H1 (cell line): Measurements from ENCODE around the gene ADAM23. TPM values are rescaled to one million over a fixed set of nuclear protein-coding genes. Genes with fewer than 3 reads are reported as not detected.

Source experiments
- CTCF ChIA-PET: fragments of 300-600 bp; sonication (Branson Sonifier 250); formaldehyde crosslinking; loops from one replicate; lab custom pipeline; 2021; ENCODE audit not compliant: partially characterized antibody; lab: Charles Lee
- POLR2A ChIA-PET: fragments of 300-600 bp; sonication (Branson Sonifier 250); formaldehyde crosslinking; loops from one replicate; lab custom pipeline; 2021; ENCODE audit warnings: inconsistent platforms; ENCODE audit not compliant: partially characterized antibody; lab: Charles Lee
- DNase-seq, 2 experiments: peaks; one replicate each; pipeline versions ENCODE4 v3.0.0 to v3.0.0-alpha.2; 2010 to 2022; ENCODE audit warnings: low spot score in 2 of 2, low read depth in 1 of 2, mixed read lengths in 1 of 2
- FAIRE-seq: peaks from 2 replicates; lab custom pipeline; 2011; peaks lifted over from hg19 to GRCh38; lab: Jason Lieb, UNC
- H2AFZ ChIP-seq: 2 replicates; pipeline ENCODE4 v1.8.1; 2012; ENCODE audit warnings: low read length, inconsistent platforms
- H2AK5ac ChIP-seq: 2 replicates; pipeline ENCODE4 v1.6.1; 2013; ENCODE audit warnings: low read depth, low read length
- H2BK120ac ChIP-seq: replicated peaks from 2 replicates; pipeline ENCODE3; 2013; ENCODE audit warnings: low read depth, low read length, inconsistent platforms
- H2BK12ac ChIP-seq: 2 replicates; pipeline ENCODE4 v1.6.1; 2013; ENCODE audit warnings: low read depth, low read length
- H2BK15ac ChIP-seq: 2 replicates; pipeline ENCODE4 v1.6.1; 2013; ENCODE audit warnings: low read length
- H2BK20ac ChIP-seq: 2 replicates; pipeline ENCODE4 v1.6.1; 2013; ENCODE audit warnings: low read length
- H2BK5ac ChIP-seq: 2 replicates; pipeline ENCODE4 v1.6.1; 2013; ENCODE audit warnings: low read depth, low read length
- H3K14ac ChIP-seq: 2 replicates; pipeline ENCODE4 v1.6.1; 2013; ENCODE audit warnings: inconsistent platforms; ENCODE audit not compliant: insufficient read length
- H3K18ac ChIP-seq: 2 replicates; pipeline ENCODE4 v1.6.1; 2013; ENCODE audit warnings: low read length; ENCODE audit errors: extremely low read depth
- H3K23ac ChIP-seq: 2 replicates; pipeline ENCODE4 v1.6.1; 2013; ENCODE audit warnings: inconsistent platforms; ENCODE audit not compliant: insufficient read length
- H3K23me2 ChIP-seq: 2 replicates; pipeline ENCODE4 v1.6.1; 2013; ENCODE audit warnings: low read depth, low read length
- H3K27ac ChIP-seq: 2 replicates; pipeline ENCODE4 v1.6.1; 2011; ENCODE audit warnings: low read depth, low read length, inconsistent platforms
- H3K27me3 ChIP-seq, 4 experiments: replicated peaks in 1 of 4; 1 replicate in 1 of 4; 2 replicates in 3 of 4; pipeline versions ENCODE4 v1.6.1 to v1.8.1; 2011 to 2013; ENCODE audit warnings: low read length in 3 of 4, mild to moderate bottlenecking in 3 of 4, inconsistent platforms in 2 of 4, mixed read lengths in 2 of 4, moderate library complexity in 1 of 4; ENCODE audit not compliant: control insufficient read depth in 3 of 4, insufficient read depth in 3 of 4; ENCODE audit errors: extremely low read depth in 1 of 4
- H3K36me3 ChIP-seq, 4 experiments: 2 replicates each; pipeline versions ENCODE4 v1.6.1 to v1.8.1; 2011 to 2013; ENCODE audit warnings: mild to moderate bottlenecking in 4 of 4, low read length in 3 of 4, moderate library complexity in 2 of 4, control low read depth in 1 of 4, inconsistent platforms in 1 of 4; ENCODE audit not compliant: insufficient read depth in 4 of 4, control insufficient read depth in 2 of 4
- H3K4ac ChIP-seq: replicated peaks from 2 replicates; pipeline ENCODE3; 2013; ENCODE audit warnings: low read length, low read depth, mixed read lengths, inconsistent platforms; ENCODE audit not compliant: insufficient read length
- H3K4me1 ChIP-seq, 4 experiments: replicated peaks in 1 of 4; 1 replicate in 1 of 4; 2 replicates in 3 of 4; pipeline versions ENCODE4 v1.6.1 to v1.8.1; 2011 to 2013; ENCODE audit warnings: low read length in 3 of 4, inconsistent platforms in 2 of 4, mixed read lengths in 1 of 4; ENCODE audit not compliant: insufficient read depth in 4 of 4, control insufficient read depth in 3 of 4
- H3K4me2 ChIP-seq, 2 experiments: 2 replicates each; pipeline versions ENCODE4 v1.6.1 to v1.8.1; 2011 to 2013; ENCODE audit warnings: low read depth in 2 of 2, low read length in 2 of 2, control low read depth in 1 of 2, inconsistent platforms in 1 of 2, mild to moderate bottlenecking in 1 of 2; ENCODE audit not compliant: insufficient read depth in 1 of 2
- H3K4me3 ChIP-seq, 4 experiments: fragments of 200-600, 300-600 bp in 1 of 4; sonication (generic), shearing (Covaris generic), sonication (Bioruptor Twin) in 1 of 4; 2 replicates each; pipeline versions ENCODE4 v1.5.1 to v1.8.1; 2011 to 2016; ENCODE audit warnings: low read length in 4 of 4, low read depth in 3 of 4, control low read depth in 2 of 4, inconsistent platforms in 2 of 4, mild to moderate bottlenecking in 2 of 4, mixed read lengths in 1 of 4, moderate library complexity in 1 of 4; ENCODE audit not compliant: insufficient read depth in 2 of 4; ENCODE audit errors: extremely low read depth in 1 of 4
- H3K56ac ChIP-seq: replicated peaks from 2 replicates; pipeline ENCODE3; 2013; ENCODE audit warnings: low read depth, mild to moderate bottlenecking, mixed read lengths, low read length, inconsistent platforms; ENCODE audit not compliant: insufficient read length
- H3K79me1 ChIP-seq: 2 replicates; pipeline ENCODE4 v1.6.1; 2013; ENCODE audit warnings: low read depth, low read length, control low read depth
- H3K79me2 ChIP-seq, 2 experiments: 2 replicates each; pipeline versions ENCODE4 v1.6.1 to v1.8.1; 2012 to 2013; ENCODE audit warnings: low read length in 2 of 2, mild to moderate bottlenecking in 2 of 2, inconsistent platforms in 1 of 2; ENCODE audit not compliant: insufficient read depth in 2 of 2, control insufficient read depth in 1 of 2
- H3K9ac ChIP-seq, 4 experiments: replicated peaks in 1 of 4; 1 replicate in 1 of 4; 2 replicates in 3 of 4; pipeline versions ENCODE4 v1.6.1 to v1.8.1; 2011 to 2013; ENCODE audit warnings: low read depth in 3 of 4, low read length in 3 of 4, control low read depth in 2 of 4, mild to moderate bottlenecking in 2 of 4, moderate library complexity in 2 of 4, inconsistent platforms in 1 of 4; ENCODE audit errors: extremely low read depth in 1 of 4
- H3K9me3 ChIP-seq, 2 experiments: 2 replicates each; pipeline versions ENCODE4 v1.6.1 to v1.8.1; 2012 to 2013; ENCODE audit warnings: mild to moderate bottlenecking in 2 of 2, moderate library complexity in 2 of 2, control low read depth in 1 of 2, inconsistent platforms in 1 of 2, low read depth in 1 of 2, low read length in 1 of 2, mixed read lengths in 1 of 2; ENCODE audit not compliant: insufficient read depth in 2 of 2
- H4K20me1 ChIP-seq, 2 experiments: replicated peaks in 1 of 2; 2 replicates each; pipeline versions ENCODE3 to v1.8.1; 2011 to 2013; ENCODE audit warnings: inconsistent platforms in 2 of 2, low read length in 2 of 2, mild to moderate bottlenecking in 1 of 2; ENCODE audit not compliant: insufficient read depth in 2 of 2, control insufficient read depth in 1 of 2
- H4K5ac ChIP-seq: 2 replicates; pipeline ENCODE4 v1.6.1; 2013; ENCODE audit warnings: low read length, low read depth, mixed read lengths, inconsistent platforms; ENCODE audit not compliant: insufficient read length
- H4K8ac ChIP-seq: 2 replicates; pipeline ENCODE4 v1.8.0; 2013; ENCODE audit warnings: mild to moderate bottlenecking, moderate library complexity, low read length, inconsistent platforms; ENCODE audit not compliant: insufficient read depth; ENCODE audit errors: extremely low read depth
- H4K91ac ChIP-seq: replicated peaks from 2 replicates; pipeline ENCODE3; 2013; ENCODE audit warnings: low read length, mixed read lengths, inconsistent platforms; ENCODE audit not compliant: insufficient read length
- ATF3 ChIP-seq: IDR thresholded peaks from 2 replicates; pipeline ENCODE4 v1.6.1; 2011; ENCODE audit warnings: low read depth, mild to moderate bottlenecking, low read length; ENCODE audit not compliant: insufficient read depth
- BCL11A ChIP-seq, 2 experiments: IDR thresholded peaks; one replicate each; pipeline ENCODE4 v1.6.1; 2011; ENCODE audit warnings: low read depth in 2 of 2, low read length in 2 of 2, mild to moderate bottlenecking in 2 of 2
- CHD2 ChIP-seq: IDR thresholded peaks from 2 replicates; pipeline ENCODE4 v1.6.1; 2012; ENCODE audit warnings: low read length, improper control_type of control experiment
- CTBP2 ChIP-seq: IDR thresholded peaks from 2 replicates; pipeline ENCODE4 v1.7.0; 2011; ENCODE audit warnings: borderline replicate concordance, mild to moderate bottlenecking, moderate library complexity, mixed read lengths, low read length; ENCODE audit not compliant: insufficient read depth, insufficient read length
- EGR1 ChIP-seq: IDR thresholded peaks from 2 replicates; pipeline ENCODE4 v1.6.1; 2011; ENCODE audit warnings: low read depth, low read length, borderline replicate concordance
- EZH2 ChIP-seq: fragments of 200-600 bp; sonication (generic); IDR thresholded peaks from 2 replicates; pipeline ENCODE4 v1.7.1; 2012; ENCODE audit warnings: low read depth, mild to moderate bottlenecking, moderate library complexity, low read length, inconsistent platforms; ENCODE audit not compliant: severe bottlenecking
- GTF2F1 ChIP-seq: IDR thresholded peaks from 2 replicates; pipeline ENCODE4 v1.6.1; 2012; ENCODE audit warnings: low read depth, low read length, improper control_type of control experiment, borderline replicate concordance
- KDM1A ChIP-seq: fragments of 200-600, 300-600 bp; sonication (generic); IDR thresholded peaks from 2 replicates; pipeline ENCODE4 v1.7.1; 2016; ENCODE audit warnings: mild to moderate bottlenecking, low read length, borderline replicate concordance
- POLR2AphosphoS5 ChIP-seq: IDR thresholded peaks from 2 replicates; pipeline ENCODE4 v1.6.1; 2011; ENCODE audit warnings: low read depth, low read length
- POU5F1 ChIP-seq: IDR thresholded peaks from 2 replicates; pipeline ENCODE4 v1.6.1; 2011; ENCODE audit warnings: low read depth, mild to moderate bottlenecking, low read length, moderate library complexity
- RAD21 ChIP-seq, 2 experiments: IDR thresholded peaks in 1 of 2; conservative IDR thresholded peaks in 1 of 2; 2 replicates each; pipeline ENCODE4 v1.6.1; 2011; ENCODE audit warnings: low read depth in 2 of 2, low read length in 2 of 2, improper control_type of control experiment in 1 of 2, inconsistent platforms in 1 of 2, mild to moderate bottlenecking in 1 of 2, moderate library complexity in 1 of 2
- SIN3A ChIP-seq, 2 experiments: IDR thresholded peaks in 1 of 2; conservative IDR thresholded peaks in 1 of 2; 2 replicates each; pipeline ENCODE4 v1.6.1; 2011 to 2012; ENCODE audit warnings: low read length in 2 of 2, improper control_type of control experiment in 1 of 2, low read depth in 1 of 2, mild to moderate bottlenecking in 1 of 2
- TEAD4 ChIP-seq: IDR thresholded peaks from 2 replicates; pipeline ENCODE4 v1.6.1; 2012; ENCODE audit warnings: low read depth, low read length, inconsistent platforms, mixed read lengths
- WGBS, 2 experiments: shearing (Covaris generic) in 1 of 2; methylation state at CpG; one replicate each; pipeline versions ENCODE4 v1.1.6 to v1.1.7; 2013 to 2015; ENCODE audit warnings: low lambda C conversion rate in 2 of 2, mixed read lengths in 2 of 2, inconsistent platforms in 1 of 2, low coverage in 1 of 2, missing lambda C conversion rate in 1 of 2; ENCODE audit not compliant: insufficient replicate concordance in 2 of 2, insufficient coverage in 1 of 2, insufficient read length in 1 of 2; ENCODE audit errors: extremely low coverage in 1 of 2, missing lambda C conversion rate in 1 of 2; 5-methylcytosine and 5-hydroxymethylcytosine counted together
- polyA plus RNA-seq, 7 experiments: library from polyadenylated mRNA; depleted of rRNA in 3 of 7; stranded (reverse) in 5 of 7; unstranded in 2 of 7; fragments of >200 nt in 5 of 7; fragments of 200-250 nt in 2 of 7; gene quantifications; 1 replicate in 5 of 7; 2 replicates in 1 of 7; 4 replicates in 1 of 7; pipeline versions ENCODE4 v1.2.1 to v1.2.3, GENCODE V29; 2011 to 2013; ENCODE audit warnings: missing spikeins in 2 of 7, mixed read lengths in 2 of 7
- total RNA-seq: library from RNA; stranded (reverse); fragmentation: NEBNext Ultra II Directional; extraction: Animal tissue kit (Norgen Biotek cat#: 25700); gene quantifications from 2 replicates; pipeline ENCODE4 v1.2.1, GENCODE V29; 2021

Gene ADAM23
- total and polyA plus RNA-seq, 2 of the 8 experiments (the other 6 are each of a cell fraction or from before 2014, with no cell fraction given), result 9.9 to 20.8 TPM

GRCh38 chr2:206558492-206558891 is 115.2 kb downstream of the ADAM23 start:
- no peaks in the 10 kb centered on the region for H3K4me1 ChIP-seq
- no peak overlapping the region for H3K4me3 ChIP-seq
- no peak overlapping the region for H3K23ac ChIP-seq
- no peaks in the 10 kb centered on the region for H3K36me3 ChIP-seq
- H4K5ac ChIP-seq, result no peak overlapping the region
- no peak overlapping the region for H2BK12ac ChIP-seq
- no peak overlapping the region for H3K14ac ChIP-seq
- H3K23me2 ChIP-seq, result no peaks in the 10 kb centered on the region
- no peaks in the 10 kb centered on the region for H3K9me3 ChIP-seq
- H2BK15ac ChIP-seq, result no peak overlapping the region
- no peak overlapping the region for H3K9ac ChIP-seq
- FAIRE-seq (no peak), DNase-seq (no peak)
- no peak overlapping the region for H2AK5ac ChIP-seq
- H2BK20ac ChIP-seq, result no peak overlapping the region
- no peaks in the 10 kb centered on the region for H4K20me1 ChIP-seq
- H3K27me3 ChIP-seq, result no peaks in the 10 kb centered on the region
- H2AFZ ChIP-seq, result no peak overlapping the region
- no peaks in the 10 kb centered on the region for H3K79me1 ChIP-seq
- 89% methylated on average over 2 of the region's 2 CpGs; no CpG with 5 or more reads in 1 of the 2 experiments for WGBS, 2 experiments
- no peak overlapping the region for H2BK120ac ChIP-seq
- no peak overlapping the region for H4K91ac ChIP-seq
- CTCF ChIA-PET, result interaction anchor here (0.6 to 4.9 kb wide), 23 partner anchors 11 to 224 kb away, joined by 3 to 30 read pairs (median 4); partner anchors contain the start of gene FAM237A
- no peak overlapping the region for H3K18ac ChIP-seq
- H3K79me2 ChIP-seq, result no peaks in the 10 kb centered on the region
- no peak overlapping the region for H3K4ac ChIP-seq
- H2BK5ac ChIP-seq, result no peak overlapping the region
- no peak overlapping the region for H3K27ac ChIP-seq
- POLR2A ChIA-PET, result interaction anchor here (0.7 kb wide), 1 partner anchor 773 kb away, joined by 3 read pairs; no protein-coding TSS in a partner anchor
- H3K56ac ChIP-seq, result no peak overlapping the region
- no peak overlapping the region for H4K8ac ChIP-seq
- H3K4me2 ChIP-seq, result no peak overlapping the region
- TF ChIP-seq POLR2AphosphoS5 (no peak), KDM1A (no peak), BCL11A (IDR thresholded peaks at IDR 0.05; ENCODE audit: low read depth in 2 of 2, low read length in 2 of 2) (no peak), POU5F1 (no peak), RAD21 (IDR thresholded peaks at IDR 0.05 in 1 of 2, conservative IDR thresholded peaks at IDR 0.05 in 1 of 2; ENCODE audit: low read depth in 2 of 2, low read length in 2 of 2) (no peak), SIN3A (conservative IDR thresholded peaks at IDR 0.05 in 1 of 2, IDR thresholded peaks at IDR 0.05 in 1 of 2; ENCODE audit: low read depth in 1 of 2, low read length in 2 of 2) (no peak), EZH2 (no peak), GTF2F1 (no peak), ATF3 (no peak), CTBP2 (no peak), TEAD4 (no peak), EGR1 (no peak), CHD2 (no peak)
